ENCODE data around the gene ZNF768.
A peak's percentile ranks its signal among the peaks of the same experiment; 100 is the strongest.
"Not testable (repeated sequence)": the region's sequence is repeated elsewhere in the genome, so short reads cannot be mapped to it uniquely, and the experiment has no call there.

GRCh38 chr16:30540916-30541464, 14.6 kb upstream of the ZNF768 start:
- TF ChIP-seq CTCF (CRISPR knock-in tag; IDR thresholded peaks at IDR 0.05) (peak; percentile 37), ZMYM4 (CRISPR knock-in tag; IDR thresholded peaks at IDR 0.05) (peak; percentile 54; the same call in 1 of the 2 replicates), FOXP4 (CRISPR knock-in tag; IDR thresholded peaks at IDR 0.05) (peak; percentile 83)
- not testable (repeated sequence) for TF ChIP-seq ZMAT5 (CRISPR knock-in tag; IDR thresholded peaks at IDR 0.05; ENCODE audit: borderline replicate concordance, low read depth); MAX (IDR thresholded peaks at IDR 0.05); TAF1 (CRISPR knock-in tag; IDR thresholded peaks at IDR 0.05); ZNF274 (CRISPR knock-in tag; IDR thresholded peaks at IDR 0.05); EZH2 (conservative IDR thresholded peaks at IDR 0.05; ENCODE audit: low read depth, low read length); ZIK1 (CRISPR knock-in tag; IDR thresholded peaks at IDR 0.05; ENCODE audit: borderline replicate concordance, low read depth); PHF8 (CRISPR knock-in tag; IDR thresholded peaks at IDR 0.05); ZNF589 (CRISPR knock-in tag; conservative IDR thresholded peaks at IDR 0.05); ARNT (IDR thresholded peaks at IDR 0.05)

Data from HepG2 (cell line).